ENCODE measurements around the gene WBP1L. TPM values are rescaled to one million over a fixed set of nuclear protein-coding genes. Genes with fewer than 3 reads are reported as not detected.
A peak's percentile ranks its signal among the peaks of the same experiment; 100 is the strongest.

Gene WBP1L
- total and polyA plus RNA-seq, 2 of the 13 experiments (the other 11 are each of a cell fraction or from before 2014, with no cell fraction given) = 8.3 to 12.3 TPM

DNA sequence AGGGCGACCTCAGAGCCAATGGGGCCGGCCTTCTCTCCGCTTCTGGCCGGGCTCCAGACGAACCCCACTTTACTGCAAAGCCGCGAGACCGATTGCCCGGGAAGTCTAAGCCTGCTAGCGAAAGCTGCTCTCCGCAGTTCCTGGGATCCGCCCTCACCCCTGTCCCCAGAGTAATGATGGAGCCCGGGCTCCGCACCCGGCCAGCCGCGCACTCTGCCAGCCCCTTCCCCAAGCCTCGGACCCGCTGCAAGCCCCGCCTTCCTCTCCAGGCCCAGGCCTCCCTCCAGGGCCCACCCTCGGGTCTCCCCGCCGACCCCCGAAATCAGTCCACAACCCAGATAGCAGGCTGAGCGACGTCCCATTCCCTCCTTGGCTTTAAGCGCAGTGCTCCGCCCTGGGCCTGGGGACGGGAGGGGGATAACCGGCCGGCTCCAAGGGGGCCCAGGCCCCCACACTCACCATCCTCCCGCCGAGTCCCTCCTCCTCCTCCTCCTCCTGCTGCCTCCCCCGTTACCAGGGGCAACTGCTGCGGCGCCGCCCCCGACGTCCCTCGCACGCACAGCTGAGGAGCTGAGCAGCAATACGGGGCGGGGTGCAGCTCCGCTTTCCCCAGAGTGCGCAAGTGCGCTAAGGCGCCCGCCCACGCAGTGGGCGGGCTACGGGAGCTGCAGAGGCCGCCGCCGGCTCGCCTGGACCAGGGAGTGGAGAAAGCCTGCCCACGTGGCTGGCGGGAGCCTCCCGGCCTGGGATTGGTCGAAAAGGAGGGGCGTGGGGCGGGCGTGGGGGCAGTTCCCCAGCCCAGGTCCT is 29.7 kb upstream of the WBP1L start, which contains the start of gene ARL3 (continued):
- TF ChIP-seq, protein P1, sequence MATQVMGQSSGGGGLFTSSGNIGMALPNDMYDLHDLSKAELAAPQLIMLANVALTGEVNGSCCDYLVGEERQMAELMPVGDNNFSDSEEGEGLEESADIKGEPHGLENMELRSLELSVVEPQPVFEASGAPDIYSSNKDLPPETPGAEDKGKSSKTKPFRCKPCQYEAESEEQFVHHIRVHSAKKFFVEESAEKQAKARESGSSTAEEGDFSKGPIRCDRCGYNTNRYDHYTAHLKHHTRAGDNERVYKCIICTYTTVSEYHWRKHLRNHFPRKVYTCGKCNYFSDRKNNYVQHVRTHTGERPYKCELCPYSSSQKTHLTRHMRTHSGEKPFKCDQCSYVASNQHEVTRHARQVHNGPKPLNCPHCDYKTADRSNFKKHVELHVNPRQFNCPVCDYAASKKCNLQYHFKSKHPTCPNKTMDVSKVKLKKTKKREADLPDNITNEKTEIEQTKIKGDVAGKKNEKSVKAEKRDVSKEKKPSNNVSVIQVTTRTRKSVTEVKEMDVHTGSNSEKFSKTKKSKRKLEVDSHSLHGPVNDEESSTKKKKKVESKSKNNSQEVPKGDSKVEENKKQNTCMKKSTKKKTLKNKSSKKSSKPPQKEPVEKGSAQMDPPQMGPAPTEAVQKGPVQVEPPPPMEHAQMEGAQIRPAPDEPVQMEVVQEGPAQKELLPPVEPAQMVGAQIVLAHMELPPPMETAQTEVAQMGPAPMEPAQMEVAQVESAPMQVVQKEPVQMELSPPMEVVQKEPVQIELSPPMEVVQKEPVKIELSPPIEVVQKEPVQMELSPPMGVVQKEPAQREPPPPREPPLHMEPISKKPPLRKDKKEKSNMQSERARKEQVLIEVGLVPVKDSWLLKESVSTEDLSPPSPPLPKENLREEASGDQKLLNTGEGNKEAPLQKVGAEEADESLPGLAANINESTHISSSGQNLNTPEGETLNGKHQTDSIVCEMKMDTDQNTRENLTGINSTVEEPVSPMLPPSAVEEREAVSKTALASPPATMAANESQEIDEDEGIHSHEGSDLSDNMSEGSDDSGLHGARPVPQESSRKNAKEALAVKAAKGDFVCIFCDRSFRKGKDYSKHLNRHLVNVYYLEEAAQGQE (IDR thresholded peaks at IDR 0.05; ENCODE audit: borderline replicate concordance in 1 of 2, low read depth in 1 of 2, low read length in 2 of 2) = peak in 1 of 2 experiments; percentile 11; a peak in 1 of 4 replicates
- no peak for TF ChIP-seq XBP1 (CRISPR knock-in tag; IDR thresholded peaks at IDR 0.05)
- peak; percentile 9 for TF ChIP-seq SKI (IDR thresholded peaks at IDR 0.05; ENCODE audit: partially characterized antibody)
- TF ChIP-seq, protein P2, sequence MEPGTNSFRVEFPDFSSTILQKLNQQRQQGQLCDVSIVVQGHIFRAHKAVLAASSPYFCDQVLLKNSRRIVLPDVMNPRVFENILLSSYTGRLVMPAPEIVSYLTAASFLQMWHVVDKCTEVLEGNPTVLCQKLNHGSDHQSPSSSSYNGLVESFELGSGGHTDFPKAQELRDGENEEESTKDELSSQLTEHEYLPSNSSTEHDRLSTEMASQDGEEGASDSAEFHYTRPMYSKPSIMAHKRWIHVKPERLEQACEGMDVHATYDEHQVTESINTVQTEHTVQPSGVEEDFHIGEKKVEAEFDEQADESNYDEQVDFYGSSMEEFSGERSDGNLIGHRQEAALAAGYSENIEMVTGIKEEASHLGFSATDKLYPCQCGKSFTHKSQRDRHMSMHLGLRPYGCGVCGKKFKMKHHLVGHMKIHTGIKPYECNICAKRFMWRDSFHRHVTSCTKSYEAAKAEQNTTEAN (CRISPR knock-in tag; conservative IDR thresholded peaks at IDR 0.05) = peak; percentile 21; the same call in 1 of the 2 replicates
- TF ChIP-seq, protein P3, sequence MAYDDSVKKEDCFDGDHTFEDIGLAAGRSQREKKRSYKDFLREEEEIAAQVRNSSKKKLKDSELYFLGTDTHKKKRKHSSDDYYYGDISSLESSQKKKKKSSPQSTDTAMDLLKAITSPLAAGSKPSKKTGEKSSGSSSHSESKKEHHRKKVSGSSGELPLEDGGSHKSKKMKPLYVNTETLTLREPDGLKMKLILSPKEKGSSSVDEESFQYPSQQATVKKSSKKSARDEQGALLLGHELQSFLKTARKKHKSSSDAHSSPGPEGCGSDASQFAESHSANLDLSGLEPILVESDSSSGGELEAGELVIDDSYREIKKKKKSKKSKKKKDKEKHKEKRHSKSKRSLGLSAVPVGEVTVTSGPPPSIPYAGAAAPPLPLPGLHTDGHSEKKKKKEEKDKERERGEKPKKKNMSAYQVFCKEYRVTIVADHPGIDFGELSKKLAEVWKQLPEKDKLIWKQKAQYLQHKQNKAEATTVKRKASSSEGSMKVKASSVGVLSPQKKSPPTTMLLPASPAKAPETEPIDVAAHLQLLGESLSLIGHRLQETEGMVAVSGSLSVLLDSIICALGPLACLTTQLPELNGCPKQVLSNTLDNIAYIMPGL (CRISPR knock-in tag; IDR thresholded peaks at IDR 0.05; ENCODE audit: borderline replicate concordance in 1 of 2, low read depth in 1 of 2) = peak in 1 of 2 experiments; percentile 1; a peak in 2 of 4 replicates
- TF ChIP-seq, protein P4, sequence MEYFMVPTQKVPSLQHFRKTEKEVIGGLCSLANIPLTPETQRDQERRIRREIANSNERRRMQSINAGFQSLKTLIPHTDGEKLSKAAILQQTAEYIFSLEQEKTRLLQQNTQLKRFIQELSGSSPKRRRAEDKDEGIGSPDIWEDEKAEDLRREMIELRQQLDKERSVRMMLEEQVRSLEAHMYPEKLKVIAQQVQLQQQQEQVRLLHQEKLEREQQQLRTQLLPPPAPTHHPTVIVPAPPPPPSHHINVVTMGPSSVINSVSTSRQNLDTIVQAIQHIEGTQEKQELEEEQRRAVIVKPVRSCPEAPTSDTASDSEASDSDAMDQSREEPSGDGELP (IDR thresholded peaks at IDR 0.05; ENCODE audit: borderline replicate concordance, low read depth) = peak; percentile 90
- TF ChIP-seq ZNF746 (CRISPR knock-in tag; IDR thresholded peaks at IDR 0.05) = peak; percentile 59; the same call in 1 of the 2 replicates
- TF ChIP-seq, protein P5, sequence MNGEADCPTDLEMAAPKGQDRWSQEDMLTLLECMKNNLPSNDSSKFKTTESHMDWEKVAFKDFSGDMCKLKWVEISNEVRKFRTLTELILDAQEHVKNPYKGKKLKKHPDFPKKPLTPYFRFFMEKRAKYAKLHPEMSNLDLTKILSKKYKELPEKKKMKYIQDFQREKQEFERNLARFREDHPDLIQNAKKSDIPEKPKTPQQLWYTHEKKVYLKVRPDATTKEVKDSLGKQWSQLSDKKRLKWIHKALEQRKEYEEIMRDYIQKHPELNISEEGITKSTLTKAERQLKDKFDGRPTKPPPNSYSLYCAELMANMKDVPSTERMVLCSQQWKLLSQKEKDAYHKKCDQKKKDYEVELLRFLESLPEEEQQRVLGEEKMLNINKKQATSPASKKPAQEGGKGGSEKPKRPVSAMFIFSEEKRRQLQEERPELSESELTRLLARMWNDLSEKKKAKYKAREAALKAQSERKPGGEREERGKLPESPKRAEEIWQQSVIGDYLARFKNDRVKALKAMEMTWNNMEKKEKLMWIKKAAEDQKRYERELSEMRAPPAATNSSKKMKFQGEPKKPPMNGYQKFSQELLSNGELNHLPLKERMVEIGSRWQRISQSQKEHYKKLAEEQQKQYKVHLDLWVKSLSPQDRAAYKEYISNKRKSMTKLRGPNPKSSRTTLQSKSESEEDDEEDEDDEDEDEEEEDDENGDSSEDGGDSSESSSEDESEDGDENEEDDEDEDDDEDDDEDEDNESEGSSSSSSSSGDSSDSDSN (CRISPR knock-in tag; IDR thresholded peaks at IDR 0.05) = peak; percentile 68
- no peak; the same call in 1 of the 2 replicates for TF ChIP-seq GATAD2A (CRISPR knock-in tag; IDR thresholded peaks at IDR 0.05)
- no peak for TF ChIP-seq ZZZ3 (CRISPR knock-in tag; IDR thresholded peaks at IDR 0.05; ENCODE audit: borderline replicate concordance)
- TF ChIP-seq HES4 (CRISPR knock-in tag; IDR thresholded peaks at IDR 0.05; ENCODE audit: borderline replicate concordance) = peak; percentile 49; the same call in 1 of the 2 replicates
- no peak for TF ChIP-seq MEIS2 (CRISPR knock-in tag; IDR thresholded peaks at IDR 0.05)
- TF ChIP-seq, protein P6, sequence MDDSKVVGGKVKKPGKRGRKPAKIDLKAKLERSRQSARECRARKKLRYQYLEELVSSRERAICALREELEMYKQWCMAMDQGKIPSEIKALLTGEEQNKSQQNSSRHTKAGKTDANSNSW (CRISPR knock-in tag; IDR thresholded peaks at IDR 0.05; ENCODE audit: borderline replicate concordance) = peak; percentile 8; the same call in 1 of the 2 replicates
- no peak for TF ChIP-seq NR2C2 (CRISPR knock-in tag; IDR thresholded peaks at IDR 0.05; ENCODE audit: borderline replicate concordance)
- peak; percentile 39; the same call in 1 of the 2 replicates for TF ChIP-seq KLF6 (CRISPR knock-in tag; IDR thresholded peaks at IDR 0.05)
